ENCODE measurements around the gene ZNF638.
"Not testable (repeated sequence)": the region's sequence is repeated elsewhere in the genome, so short reads cannot be mapped to it uniquely, and the experiment has no call there.

GRCh38 chr2:71416866-71417265, 85.3 kb downstream of the ZNF638 start:
- TF ChIP-seq JUND (IDR thresholded peaks at IDR 0.05; ENCODE audit: low read length); TCF12 (IDR thresholded peaks at IDR 0.05; ENCODE audit: low read depth, low read length); POLR2AphosphoS5 (IDR thresholded peaks at IDR 0.05; ENCODE audit: low read depth, low read length); CEBPB (IDR thresholded peaks at IDR 0.05; ENCODE audit: low read depth, low read length); BRCA1 (IDR thresholded peaks at IDR 0.05; ENCODE audit: low read depth, low read length); FOSL1 (IDR thresholded peaks at IDR 0.05; ENCODE audit: insufficient read depth, low read depth, low read length); EP300 (IDR thresholded peaks at IDR 0.05; ENCODE audit: borderline replicate concordance in 1 of 2, low read depth in 2 of 2, low read length in 2 of 2); EGR1 (IDR thresholded peaks at IDR 0.05; ENCODE audit: borderline replicate concordance, low read depth, low read length): not testable (repeated sequence)
- TF ChIP-seq, protein P1, sequence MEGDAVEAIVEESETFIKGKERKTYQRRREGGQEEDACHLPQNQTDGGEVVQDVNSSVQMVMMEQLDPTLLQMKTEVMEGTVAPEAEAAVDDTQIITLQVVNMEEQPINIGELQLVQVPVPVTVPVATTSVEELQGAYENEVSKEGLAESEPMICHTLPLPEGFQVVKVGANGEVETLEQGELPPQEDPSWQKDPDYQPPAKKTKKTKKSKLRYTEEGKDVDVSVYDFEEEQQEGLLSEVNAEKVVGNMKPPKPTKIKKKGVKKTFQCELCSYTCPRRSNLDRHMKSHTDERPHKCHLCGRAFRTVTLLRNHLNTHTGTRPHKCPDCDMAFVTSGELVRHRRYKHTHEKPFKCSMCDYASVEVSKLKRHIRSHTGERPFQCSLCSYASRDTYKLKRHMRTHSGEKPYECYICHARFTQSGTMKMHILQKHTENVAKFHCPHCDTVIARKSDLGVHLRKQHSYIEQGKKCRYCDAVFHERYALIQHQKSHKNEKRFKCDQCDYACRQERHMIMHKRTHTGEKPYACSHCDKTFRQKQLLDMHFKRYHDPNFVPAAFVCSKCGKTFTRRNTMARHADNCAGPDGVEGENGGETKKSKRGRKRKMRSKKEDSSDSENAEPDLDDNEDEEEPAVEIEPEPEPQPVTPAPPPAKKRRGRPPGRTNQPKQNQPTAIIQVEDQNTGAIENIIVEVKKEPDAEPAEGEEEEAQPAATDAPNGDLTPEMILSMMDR (IDR thresholded peaks at IDR 0.05; ENCODE audit: control extremely low read depth in 1 of 3, insufficient read depth in 1 of 3, low read depth in 1 of 3, low read length in 3 of 3), result not testable (repeated sequence)
- TF ChIP-seq TAF1 (IDR thresholded peaks at IDR 0.05; ENCODE audit: low read depth, low read length), result peak; percentile 64

All from H1 (cell line).